CD14-positive monocyte (primary cell): ENCODE results near the gene SYNM. TPM values are rescaled to one million over a fixed set of nuclear protein-coding genes. Genes with fewer than 3 reads are reported as not detected.

Experiments used
- DNase-seq, 3 donors: peaks; one replicate each; pipeline ENCODE4 v3.0.0-alpha.2; 2011 to 2022
- H2AFZ ChIP-seq: 2 replicates; pipeline ENCODE4 v1.6.0; 2012; ENCODE audit warnings: mild to moderate bottlenecking, low read depth, low read length, inconsistent platforms; ENCODE audit not compliant: insufficient read depth, poor library complexity, severe bottlenecking
- H3K27ac ChIP-seq, 2 donors: 1 replicate in 1 of 2; 2 replicates in 1 of 2; pipeline ENCODE4 v1.5.1; 2012 to 2013; ENCODE audit warnings: low read length in 2 of 2, control low read depth in 1 of 2, inconsistent platforms in 1 of 2, low read depth in 1 of 2, mild to moderate bottlenecking in 1 of 2
- H3K27me3 ChIP-seq, 2 donors: one replicate each; pipeline versions ENCODE4 v1.6.0 to v1.6.1; 2011 to 2013; ENCODE audit warnings: low read length in 2 of 2; ENCODE audit not compliant: control insufficient read depth in 2 of 2, insufficient read depth in 2 of 2
- H3K36me3 ChIP-seq, 2 donors: replicated peaks in 1 of 2; 1 replicate in 1 of 2; 2 replicates in 1 of 2; pipeline versions ENCODE4 v1.5.1 to v1.6.1; 2012 to 2013; ENCODE audit warnings: low read length in 2 of 2, control low read depth in 1 of 2, inconsistent platforms in 1 of 2, mild to moderate bottlenecking in 1 of 2; ENCODE audit not compliant: insufficient read depth in 2 of 2, control insufficient read depth in 1 of 2
- H3K4me1 ChIP-seq, 2 donors: 1 replicate in 1 of 2; 2 replicates in 1 of 2; pipeline versions ENCODE4 v1.5.1 to v1.6.1; 2012 to 2013; ENCODE audit warnings: low read length in 2 of 2, control low read depth in 1 of 2, inconsistent platforms in 1 of 2, mild to moderate bottlenecking in 1 of 2, moderate library complexity in 1 of 2; ENCODE audit not compliant: insufficient read depth in 2 of 2, control insufficient read depth in 1 of 2
- H3K4me2 ChIP-seq: replicated peaks from 2 replicates; pipeline ENCODE3; 2012; ENCODE audit warnings: low read length, moderate library complexity, mild to moderate bottlenecking; ENCODE audit not compliant: poor library complexity, severe bottlenecking; ENCODE audit errors: extremely low read depth
- H3K4me3 ChIP-seq, 3 experiments: fragments of 200-600 bp in 1 of 3; sonication (generic) in 1 of 3; replicated peaks in 1 of 3; 1 replicate in 2 of 3; 2 replicates in 1 of 3; pipeline ENCODE4 v1.5.1; 2011 to 2013; ENCODE audit warnings: low read length in 3 of 3, mild to moderate bottlenecking in 3 of 3, control low read depth in 2 of 3, low read depth in 2 of 3, inconsistent platforms in 1 of 3, moderate library complexity in 1 of 3
- H3K79me2 ChIP-seq: 2 replicates; pipeline ENCODE4 v1.6.0; 2012; ENCODE audit warnings: mild to moderate bottlenecking, control low read depth, inconsistent platforms, low read length, moderate library complexity; ENCODE audit not compliant: insufficient read depth
- H3K9ac ChIP-seq: 2 replicates; pipeline ENCODE4 v1.6.0; 2017; ENCODE audit warnings: low read length, mild to moderate bottlenecking; ENCODE audit not compliant: insufficient read depth, poor library complexity, severe bottlenecking
- H3K9me3 ChIP-seq, 2 donors: replicated peaks in 1 of 2; 1 replicate in 1 of 2; 2 replicates in 1 of 2; pipeline versions ENCODE4 v1.5.1 to v1.6.1; 2012 to 2013; ENCODE audit warnings: low read length in 2 of 2, control low read depth in 1 of 2; ENCODE audit not compliant: control insufficient read depth in 1 of 2, insufficient read depth in 1 of 2
- H4K20me1 ChIP-seq: 2 replicates; pipeline ENCODE4 v1.6.0; 2012; ENCODE audit warnings: mild to moderate bottlenecking, low read length, control low read depth, moderate library complexity; ENCODE audit not compliant: insufficient read depth
- H3K27ac Mint-ChIP-seq, 7 donors: one replicate each; pipeline ENCODE4 v1.8.0; 2020; ENCODE audit warnings: mild to moderate bottlenecking in 7 of 7, mixed read lengths in 7 of 7, moderate library complexity in 6 of 7, inconsistent platforms in 2 of 7
- H3K27me3 Mint-ChIP-seq, 3 donors: one replicate each; pipeline ENCODE4 v1.8.0; 2021 to 2022; ENCODE audit warnings: low read depth in 3 of 3, mild to moderate bottlenecking in 3 of 3, mixed read lengths in 3 of 3, moderate library complexity in 3 of 3, inconsistent platforms in 1 of 3
- H3K36me3 Mint-ChIP-seq, 2 donors: one replicate each; pipeline ENCODE4 v1.8.0; 2020; ENCODE audit warnings: mixed read lengths in 2 of 2, inconsistent platforms in 1 of 2, mild to moderate bottlenecking in 1 of 2
- H3K4me1 Mint-ChIP-seq: one replicate; pipeline ENCODE4 v1.8.0; 2020; ENCODE audit warnings: mild to moderate bottlenecking, mixed read lengths
- H3K4me3 Mint-ChIP-seq, 2 donors: one replicate each; pipeline ENCODE4 v1.8.0; 2020; ENCODE audit warnings: mild to moderate bottlenecking in 2 of 2, mixed read lengths in 2 of 2, moderate library complexity in 1 of 2
- H3K9me3 Mint-ChIP-seq, 7 donors: one replicate each; pipeline ENCODE4 v1.8.0; 2020 to 2022; ENCODE audit warnings: mixed read lengths in 7 of 7, mild to moderate bottlenecking in 6 of 7, moderate library complexity in 6 of 7, inconsistent platforms in 2 of 7
- WGBS: methylation state at CpG from one replicate; pipeline ENCODE4 v1.1.5; 2013; ENCODE audit warnings: missing lambda C conversion rate; ENCODE audit not compliant: insufficient coverage; 5-methylcytosine and 5-hydroxymethylcytosine counted together
- intact Hi-C, 2 donors: fragments of 100-400 bp; cut with micrococcal nuclease; formaldehyde crosslinking; loops; one replicate each; pipeline versions ENCODE4 v1.15.0 to v1.15.1; 2023
- polyA plus RNA-seq, 3 donors: library from polyadenylated mRNA; depleted of rRNA in 1 of 3; unstranded in 2 of 3; stranded (reverse) in 1 of 3; fragments of 300-500 nt in 2 of 3; fragments of >200 nt in 1 of 3; fragmentation: Illumina TruSeq in 2 of 3; gene quantifications; 1 replicate in 2 of 3; 2 replicates in 1 of 3; pipeline ENCODE4 v1.2.3, GENCODE V29; 2012 to 2021
- TF ChIP-seq, protein P1 (sequence below): fragments of 200-600 bp; IDR thresholded peaks from one replicate; pipeline ENCODE4 v1.8.0; 2022; ENCODE audit warnings: antibody characterized with exemption, mild to moderate bottlenecking

SYNM gene
- polyA plus RNA-seq, 3 donors, result 0.04 to 0.05 TPM; not detected in 1

DNA sequence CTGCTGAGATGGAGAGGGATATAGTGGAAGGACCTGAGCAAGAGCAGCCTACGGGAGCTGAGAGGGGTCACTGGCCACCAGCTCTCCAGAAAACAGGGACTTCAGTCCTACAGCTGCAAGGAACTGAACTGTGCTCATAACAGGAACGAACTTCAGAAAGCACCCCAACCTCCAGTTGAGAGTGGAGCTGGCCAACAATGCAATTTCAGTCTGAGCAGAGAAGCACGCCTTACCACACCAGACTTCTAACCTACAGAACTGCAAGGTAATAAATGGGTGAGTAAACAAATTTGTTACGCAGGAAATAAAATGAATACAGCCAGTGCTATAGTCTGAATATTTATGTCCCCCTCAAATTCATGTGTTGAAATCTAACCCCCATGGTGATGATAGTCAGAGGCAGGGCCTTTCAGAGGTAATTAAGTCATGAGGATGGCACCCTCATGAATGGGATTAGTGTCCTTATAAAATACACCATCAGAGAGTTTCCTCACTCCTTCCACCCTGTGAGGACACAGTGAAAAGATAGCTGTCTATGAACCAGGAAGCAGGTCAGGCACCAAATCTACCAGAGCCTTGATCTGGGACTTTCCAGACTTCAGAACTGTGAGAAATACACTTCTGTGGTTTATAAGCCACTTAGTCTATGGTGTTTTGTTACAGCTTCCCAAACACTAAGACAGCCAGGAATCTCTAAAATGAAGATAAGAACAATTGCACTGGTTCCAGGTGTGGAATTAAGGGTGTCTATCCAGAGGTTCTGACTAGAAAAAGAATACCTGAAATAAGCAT, 58.6 kb downstream of the SYNM start:
- Histone ChIP-seq H3K36me3 (no peaks in the 10 kb centered on the region), H3K9ac (no peak overlapping the region), H3K4me2 (no peak overlapping the region), H3K79me2 (no peaks in the 10 kb centered on the region), H3K9me3 (no peaks in the 10 kb centered on the region), H3K4me3 (no peak overlapping the region), H3K27ac (no peak overlapping the region), H2AFZ (no peak overlapping the region), H3K4me1 (no peaks in the 10 kb centered on the region), H3K27me3 (no peaks in the 10 kb centered on the region), H4K20me1 (no peaks in the 10 kb centered on the region)
- TF ChIP-seq, protein P1, sequence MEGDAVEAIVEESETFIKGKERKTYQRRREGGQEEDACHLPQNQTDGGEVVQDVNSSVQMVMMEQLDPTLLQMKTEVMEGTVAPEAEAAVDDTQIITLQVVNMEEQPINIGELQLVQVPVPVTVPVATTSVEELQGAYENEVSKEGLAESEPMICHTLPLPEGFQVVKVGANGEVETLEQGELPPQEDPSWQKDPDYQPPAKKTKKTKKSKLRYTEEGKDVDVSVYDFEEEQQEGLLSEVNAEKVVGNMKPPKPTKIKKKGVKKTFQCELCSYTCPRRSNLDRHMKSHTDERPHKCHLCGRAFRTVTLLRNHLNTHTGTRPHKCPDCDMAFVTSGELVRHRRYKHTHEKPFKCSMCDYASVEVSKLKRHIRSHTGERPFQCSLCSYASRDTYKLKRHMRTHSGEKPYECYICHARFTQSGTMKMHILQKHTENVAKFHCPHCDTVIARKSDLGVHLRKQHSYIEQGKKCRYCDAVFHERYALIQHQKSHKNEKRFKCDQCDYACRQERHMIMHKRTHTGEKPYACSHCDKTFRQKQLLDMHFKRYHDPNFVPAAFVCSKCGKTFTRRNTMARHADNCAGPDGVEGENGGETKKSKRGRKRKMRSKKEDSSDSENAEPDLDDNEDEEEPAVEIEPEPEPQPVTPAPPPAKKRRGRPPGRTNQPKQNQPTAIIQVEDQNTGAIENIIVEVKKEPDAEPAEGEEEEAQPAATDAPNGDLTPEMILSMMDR, result no peak
- no peak overlapping the region for H3K4me3 Mint-ChIP-seq
- intact Hi-C loops, result no loop called here
- H3K27ac Mint-ChIP-seq, result no peak overlapping the region
- no peak for DNase-seq
- H3K4me1 Mint-ChIP-seq, result no peaks in the 10 kb centered on the region
- H3K36me3 Mint-ChIP-seq, result peaks cover 2 to 5% of the 10 kb centered on the region in 2 donors
- peaks cover 0 to 5% (median 2%) of the 10 kb centered on the region in 3 donors for H3K27me3 Mint-ChIP-seq
- H3K9me3 Mint-ChIP-seq, result no peaks in the 10 kb centered on the region
- 80% methylated on average over 1 of the region's 4 CpGs for WGBS

DNA sequence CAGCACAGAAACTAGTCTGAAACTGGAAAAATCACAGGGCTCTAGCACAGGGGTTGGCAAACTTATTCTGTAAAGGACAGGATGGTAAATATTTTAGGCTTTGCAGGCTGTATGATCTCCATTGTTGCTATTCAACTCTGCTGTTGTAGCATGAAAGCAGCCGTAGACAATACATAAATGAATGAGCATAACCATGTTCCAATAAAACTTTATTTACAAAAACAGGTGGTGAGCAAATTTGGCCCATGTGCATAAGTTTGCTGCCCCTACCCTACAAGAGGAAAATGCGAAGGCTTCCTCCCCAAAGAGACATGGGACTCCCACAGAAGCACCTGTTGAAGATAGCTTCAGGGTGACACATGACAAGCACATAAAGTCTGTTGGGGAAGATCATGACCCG, 59.2 kb downstream of the SYNM start:
- intact Hi-C loops, result no loop called here
- H3K4me1 Mint-ChIP-seq, result peaks cover 1% of the 10 kb centered on the region
- H2AFZ ChIP-seq, result no peak overlapping the region
- peaks cover 2 to 3% of the 10 kb centered on the region in 2 donors for H3K36me3 Mint-ChIP-seq
- DNase-seq, result no peak
- WGBS, result 80% methylated on average over 1 of the region's 3 CpGs
- TF ChIP-seq, protein P1, result no peak
- no peaks in the 10 kb centered on the region for H3K9me3 Mint-ChIP-seq
- no peaks in the 10 kb centered on the region for H3K27me3 ChIP-seq
- H3K79me2 ChIP-seq, result no peaks in the 10 kb centered on the region
- peaks cover 0 to 5% (median 2%) of the 10 kb centered on the region in 3 donors for H3K27me3 Mint-ChIP-seq
- no peaks in the 10 kb centered on the region for H4K20me1 ChIP-seq
- H3K4me3 ChIP-seq, result no peak overlapping the region
- no peaks in the 10 kb centered on the region for H3K4me1 ChIP-seq
- H3K4me3 Mint-ChIP-seq, result no peak overlapping the region
- H3K9me3 ChIP-seq, result no peaks in the 10 kb centered on the region
- no peak overlapping the region for H3K4me2 ChIP-seq
- H3K27ac Mint-ChIP-seq, result no peak overlapping the region
- H3K36me3 ChIP-seq, result no peaks in the 10 kb centered on the region
- no peak overlapping the region for H3K27ac ChIP-seq
- H3K9ac ChIP-seq, result no peak overlapping the region
